Body of pancreas (tissue), 4 donors: ENCODE measurements around the gene PPP1CA. TPM values are rescaled to one million over a fixed set of nuclear protein-coding genes. Genes with fewer than 3 reads are reported as not detected.

Experiments used
- ATAC-seq: fragments of 150-250 bp; one replicate; pipeline ENCODE4 v1.9.1; 2016
- DNase-seq, 4 donors: peaks; one replicate each; pipeline ENCODE4 v3.0.0-alpha.2; 2019
- H3K27ac ChIP-seq, 4 donors: fragments of 200-600 bp; sonication (generic); 1 replicate in 3 of 4; 2 replicates in 1 of 4; pipeline versions ENCODE4 v1.5.1 to v1.6.1; 2016 to 2019; ENCODE audit warnings: mild to moderate bottlenecking in 1 of 4, mixed read lengths in 1 of 4, moderate library complexity in 1 of 4
- H3K27me3 ChIP-seq, 2 donors: fragments of 200-600 bp; sonication (generic); one replicate each; pipeline ENCODE4 v1.6.0; 2016; ENCODE audit warnings: mild to moderate bottlenecking in 1 of 2
- H3K36me3 ChIP-seq, 2 donors: fragments of 200-600 bp; sonication (generic); replicated peaks in 1 of 2; 2 replicates each; pipeline ENCODE4 v1.5.1; 2016; ENCODE audit warnings: low read depth in 2 of 2; ENCODE audit not compliant: insufficient read depth in 1 of 2
- H3K4me1 ChIP-seq: fragments of 200-600 bp; sonication (generic); one replicate; pipeline ENCODE4 v1.6.0; 2016
- H3K4me3 ChIP-seq, 2 donors: fragments of 200-600 bp; sonication (generic); 1 replicate in 1 of 2; 2 replicates in 1 of 2; pipeline ENCODE4 v1.5.1; 2016 to 2019
- H3K9me3 ChIP-seq, 3 donors: fragments of 200-600 bp; sonication (generic); 1 replicate in 2 of 3; 2 replicates in 1 of 3; pipeline ENCODE4 v1.5.1; 2016
- CTCF ChIP-seq, 7 experiments: fragments of 450-650 bp in 4 of 7; fragments of 200-600 bp in 3 of 7; sonication (generic) in 3 of 7; IDR thresholded peaks; one replicate each; pipeline ENCODE4 v1.5.1; 2016 to 2019; ENCODE audit warnings: antibody characterized with exemption in 7 of 7
- POLR2A ChIP-seq, 3 donors: fragments of 450-650 bp; IDR thresholded peaks; one replicate each; pipeline ENCODE4 v1.6.1; 2016; ENCODE audit warnings: antibody characterized with exemption in 3 of 3, mild to moderate bottlenecking in 2 of 3
- WGBS, 2 donors: methylation state at CpG; one replicate each; pipeline ENCODE4 v1.1.5; 2017; 5-methylcytosine and 5-hydroxymethylcytosine counted together
- intact Hi-C: fragments of 100-400 bp; cut with DNase I; formaldehyde crosslinking; loops from one replicate; pipeline ENCODE4 v1.15.1; 2023
- total RNA-seq, 2 donors: library from RNA; depleted of rRNA; stranded (reverse); fragments of >200 nt; gene quantifications; one replicate each; pipeline ENCODE4 v1.1.0, GENCODE V29; 2016

Gene PPP1CA
- total RNA-seq, 2 donors from 2014 or later = 81.1 to 104 TPM

GRCh38 chr11:67406969-67407687 lies 5.5 kb upstream of the PPP1CA start:
- TF ChIP-seq POLR2A (IDR thresholded peaks at IDR 0.05) (no peak), CTCF (IDR thresholded peaks at IDR 0.05) (no peak)
- no peak overlapping the region for H3K27ac ChIP-seq
- 19 to 37% methylated on average over 10 to 12 of the region's 12 CpGs for WGBS, 2 donors
- intact Hi-C loops = no loop called here
- no peak for ATAC-seq
- no peaks in the 10 kb centered on the region for H3K36me3 ChIP-seq
- no peak for DNase-seq
- no peak overlapping the region for H3K4me3 ChIP-seq
- H3K4me1 ChIP-seq = peaks cover 12% of the 10 kb centered on the region
- H3K27me3 ChIP-seq = no peaks in the 10 kb centered on the region
- no peaks in the 10 kb centered on the region for H3K9me3 ChIP-seq

GRCh38 chr11:67406420-67406968 lies 4.8 kb upstream of the PPP1CA start:
- Histone ChIP-seq H3K27me3 (no peaks in the 10 kb centered on the region), H3K9me3 (no peaks in the 10 kb centered on the region), H3K27ac (no peak overlapping the region), H3K4me1 (peaks cover 14% of the 10 kb centered on the region), H3K4me3 (no peak overlapping the region), H3K36me3 (no peaks in the 10 kb centered on the region)
- intact Hi-C loops = no loop called here
- DNase-seq (no peak), ATAC-seq (no peak)
- 72 to 85% methylated on average over 5 to 16 of the region's 18 CpGs for WGBS, 2 donors
- no peak for TF ChIP-seq POLR2A (IDR thresholded peaks at IDR 0.05)
- no peak for TF ChIP-seq CTCF (IDR thresholded peaks at IDR 0.05)

- WGBS, 2 donors = 42 to 80% methylated on average over 1 to 6 of the region's 9 CpGs
- peaks cover 18% of the 10 kb centered on the region for H3K4me1 ChIP-seq
- ATAC-seq = no peak
- TF ChIP-seq CTCF (IDR thresholded peaks at IDR 0.05) (no peak), POLR2A (IDR thresholded peaks at IDR 0.05) (no peak)
- no peaks in the 10 kb centered on the region for H3K27me3 ChIP-seq
- DNase-seq = no peak
- intact Hi-C loops = no loop called here
- no peaks in the 10 kb centered on the region for H3K36me3 ChIP-seq
- H3K4me3 ChIP-seq = no peak overlapping the region
- no peaks in the 10 kb centered on the region for H3K9me3 ChIP-seq
- no peak overlapping the region for H3K27ac ChIP-seq
Measured at GRCh38 chr11:67405688-67406339, 4.2 kb upstream of the PPP1CA start.

GRCh38 chr11:67405196-67405567 lies 3.5 kb upstream of the PPP1CA start:
- intact Hi-C loops = no loop called here
- peaks cover 19% of the 10 kb centered on the region for H3K4me1 ChIP-seq
- WGBS, 2 donors = 85% methylated on average over 6 of the region's 6 CpGs; no CpG with 5 or more reads in 1 of the 2 donors
- TF ChIP-seq POLR2A (IDR thresholded peaks at IDR 0.05) = no peak
- no peak for TF ChIP-seq CTCF (IDR thresholded peaks at IDR 0.05)
- H3K27me3 ChIP-seq = no peaks in the 10 kb centered on the region
- no peak overlapping the region for H3K27ac ChIP-seq
- DNase-seq = no peak
- no peak overlapping the region for H3K4me3 ChIP-seq
- no peaks in the 10 kb centered on the region for H3K36me3 ChIP-seq
- H3K9me3 ChIP-seq = no peaks in the 10 kb centered on the region
- no peak for ATAC-seq
